Activated CD4-positive, alpha-beta T cell treated with anti-CD3 and anti-CD28 coated beads, Interleukin-2, Interleukin-4, amounts not matched to agents 100 ng/mL and 50 ng/mL, durations not matched to agents 16 hours and 8 hours (primary cell): Measurements from ENCODE around the gene ANO1.
"Not testable (repeated sequence)": the region's sequence is repeated elsewhere in the genome, so short reads cannot be mapped to it uniquely, and the experiment has no call there.

Experiments used
- DNase-seq: peaks from one replicate; pipeline ENCODE4 v3.0.0-alpha.2; 2020; ENCODE audit warnings: low spot score

ANO1 gene

GRCh38 chr11:70192666-70193410 lies 114.7 kb downstream of the ANO1 start:
- no peak for DNase-seq

- no peak for DNase-seq
Observed at GRCh38 chr11:70193411-70194292, 115.5 kb downstream of the ANO1 start.

GRCh38 chr11:70194792-70195791 lies 117.0 kb downstream of the ANO1 start:
- no peak for DNase-seq

- DNase-seq, result no peak
Observed at GRCh38 chr11:70200212-70200844, 122.2 kb downstream of the ANO1 start.

- not testable (repeated sequence) for DNase-seq
Observed at GRCh38 chr11:70201047-70201446, 122.9 kb downstream of the ANO1 start.

GRCh38 chr11:70201882-70202861 lies 124.1 kb downstream of the ANO1 start:
- no peak for DNase-seq

- DNase-seq, result peak; percentile 93
Observed at GRCh38 chr11:70202920-70203750, 125.0 kb downstream of the ANO1 start, which contains the start of gene FADD. FADD (plus strand) TSS chr11:70203296; CDS start chr11:70203460, 164 bp downstream.

GRCh38 chr11:70203751-70204465 lies 125.8 kb downstream of the ANO1 start:
- peak; percentile 89 for DNase-seq

GRCh38 chr11:70204466-70204799 lies 126.3 kb downstream of the ANO1 start:
- DNase-seq, result peak; percentile 42

GRCh38 chr11:70205049-70205725 lies 127.1 kb downstream of the ANO1 start:
- no peak for DNase-seq

- DNase-seq, result no peak
Observed at GRCh38 chr11:70205766-70206165, 127.6 kb downstream of the ANO1 start.

GRCh38 chr11:70206226-70206981 lies 128.3 kb downstream of the ANO1 start:
- DNase-seq, result no peak

- DNase-seq, result no peak
Observed at GRCh38 chr11:70206982-70207376, 128.9 kb downstream of the ANO1 start.

- DNase-seq, result no peak
Observed at GRCh38 chr11:70207531-70208131, 129.5 kb downstream of the ANO1 start.

GRCh38 chr11:70209391-70209912 lies 131.3 kb downstream of the ANO1 start:
- no peak for DNase-seq

- no peak for DNase-seq
Observed at GRCh38 chr11:70210051-70210501, 132.0 kb downstream of the ANO1 start.

GRCh38 chr11:70210530-70210929 lies 132.4 kb downstream of the ANO1 start:
- DNase-seq, result no peak
